PC-9 (cell line): Measurements from ENCODE around the gene SPANXN2. TPM values are rescaled to one million over a fixed set of nuclear protein-coding genes. Genes with fewer than 3 reads are reported as not detected.
A peak's percentile ranks its signal among the peaks of the same experiment; 100 is the strongest.

Experiments used
- BruUV-seq: library from RNA; stranded (reverse); fragments of 400-500 nt; replicated peaks from 2 replicates; lab custom pipeline; 2021; lab: Mats Ljungman, UMichigan
- CTCF ChIA-PET: fragments of 300-600 bp; sonication (Branson Sonifier 250); formaldehyde crosslinking; loops from one replicate; lab custom pipeline; 2022; ENCODE audit warnings: antibody characterized with exemption; lab: Charles Lee
- POLR2A ChIA-PET: fragments of 300-600 bp; sonication (Branson Sonifier 250); formaldehyde crosslinking; loops from one replicate; lab custom pipeline; 2022; ENCODE audit warnings: antibody characterized with exemption; ENCODE audit not compliant: unreplicated experiment; lab: Charles Lee
- DNase-seq, 2 experiments: peaks; one replicate each; pipeline versions ENCODE4 v3.0.0 to v3.0.0-alpha.2; 2015 to 2022; ENCODE audit warnings: mixed read lengths in 1 of 2
- H2AFZ ChIP-seq: fragments of 200-600 bp; sonication (generic); 2 replicates; pipeline ENCODE4 v1.8.1; 2017; ENCODE audit warnings: antibody characterized with exemption
- H3F3A ChIP-seq: fragments of 200-600 bp; sonication (generic); 2 replicates; pipeline ENCODE4 v1.8.1; 2017; ENCODE audit warnings: antibody characterized with exemption, mild to moderate bottlenecking, low read depth; ENCODE audit not compliant: insufficient read depth
- H3K27ac ChIP-seq: fragments of 200-600 bp; sonication (generic); 2 replicates; pipeline ENCODE4 v1.6.1; 2016; ENCODE audit warnings: mixed run types
- H3K27me3 ChIP-seq: fragments of 200-600 bp; sonication (generic); 2 replicates; pipeline ENCODE4 v1.6.1; 2016; ENCODE audit warnings: low read depth, mixed run types; ENCODE audit not compliant: insufficient read depth
- H3K36me3 ChIP-seq: fragments of 200-600 bp; sonication (generic); 2 replicates; pipeline ENCODE4 v1.6.1; 2016; ENCODE audit warnings: low read depth, mixed run types
- H3K4me1 ChIP-seq: fragments of 200-600 bp; sonication (generic); replicated peaks from 2 replicates; pipeline ENCODE4 v1.6.1; 2016; ENCODE audit warnings: mixed run types; ENCODE audit not compliant: insufficient read depth
- H3K4me2 ChIP-seq: fragments of 200-600 bp; sonication (generic); 2 replicates; pipeline ENCODE4 v1.6.1; 2017; ENCODE audit warnings: mixed run types
- H3K4me3 ChIP-seq: fragments of 200-600 bp; sonication (generic); 2 replicates; pipeline ENCODE4 v1.6.1; 2016; ENCODE audit warnings: mixed run types
- H3K79me2 ChIP-seq: fragments of 200-600 bp; sonication (generic); 2 replicates; pipeline ENCODE4 v1.6.1; 2017; ENCODE audit warnings: low read depth, mixed run types
- H3K9me2 ChIP-seq: fragments of 200-600 bp; sonication (generic); 2 replicates; pipeline ENCODE4 v1.8.1; 2017; ENCODE audit warnings: mild to moderate bottlenecking; ENCODE audit not compliant: insufficient read depth
- H3K9me3 ChIP-seq: fragments of 200-600 bp; sonication (generic); 2 replicates; pipeline ENCODE4 v1.8.1; 2016; ENCODE audit warnings: low read depth; ENCODE audit not compliant: insufficient read depth
- H4K20me1 ChIP-seq: fragments of 200-600 bp; sonication (generic); 2 replicates; pipeline ENCODE4 v1.8.1; 2017; ENCODE audit not compliant: insufficient read depth
- CTCF ChIP-seq: fragments of 200-600 bp; sonication (generic); conservative IDR thresholded peaks from 2 replicates; pipeline ENCODE4 v1.6.1; 2017; ENCODE audit warnings: mixed run types, antibody characterized with exemption, mild to moderate bottlenecking, moderate library complexity
- EZH2 ChIP-seq: fragments of 200-600 bp; sonication (generic); IDR thresholded peaks from 2 replicates; pipeline ENCODE4 v1.8.0; 2017; ENCODE audit warnings: antibody characterized with exemption, low read depth
- intact Hi-C: fragments of 100-400 bp; cut with micrococcal nuclease; formaldehyde crosslinking; loops from one replicate; pipeline ENCODE4 v1.10.0; 2022; ENCODE audit not compliant: unreplicated experiment
- total RNA-seq: library from RNA; stranded (reverse); gene quantifications from 2 replicates; pipeline ENCODE4 v1.2.3, GENCODE V29; 2021

The SPANXN2 gene
- total RNA-seq, 1 experiment from 2014 or later = not detected

- Histone ChIP-seq H3K9me3 (no peaks in the 10 kb centered on the region), H4K20me1 (no peaks in the 10 kb centered on the region), H3K4me3 (no peak overlapping the region), H3K4me2 (no peak overlapping the region), H3F3A (no peaks in the 10 kb centered on the region), H3K27ac (no peak overlapping the region), H3K36me3 (no peaks in the 10 kb centered on the region), H3K9me2 (no peaks in the 10 kb centered on the region), H3K27me3 (no peaks in the 10 kb centered on the region), H3K4me1 (no peaks in the 10 kb centered on the region), H2AFZ (no peak overlapping the region), H3K79me2 (no peaks in the 10 kb centered on the region)
- DNase-seq = no peak
- TF ChIP-seq EZH2 (no peak), CTCF (no peak)
- ChIA-PET POLR2A (no interaction called here), CTCF (no interaction called here)
- intact Hi-C loops = no loop called here
- BruUV-seq = no TSS peak
Observed at GRCh38 chrX:143683486-143683885, 37.1 kb downstream of the SPANXN2 start.

GRCh38 chrX:143674926-143675325 is 45.6 kb downstream of the SPANXN2 start:
- Histone ChIP-seq H3F3A (no peaks in the 10 kb centered on the region), H3K27me3 (no peaks in the 10 kb centered on the region), H3K4me2 (no peak overlapping the region), H3K9me2 (no peaks in the 10 kb centered on the region), H2AFZ (no peak overlapping the region), H3K4me1 (no peaks in the 10 kb centered on the region), H3K36me3 (no peaks in the 10 kb centered on the region), H3K4me3 (no peak overlapping the region), H3K27ac (no peak overlapping the region), H4K20me1 (no peaks in the 10 kb centered on the region), H3K9me3 (no peaks in the 10 kb centered on the region), H3K79me2 (no peaks in the 10 kb centered on the region)
- intact Hi-C loops = no loop called here
- no peak for TF ChIP-seq EZH2
- TF ChIP-seq CTCF = no peak
- no peak for DNase-seq
- CTCF ChIA-PET = no interaction called here
- POLR2A ChIA-PET = no interaction called here
- no TSS peak for BruUV-seq

GRCh38 chrX:143669395-143669794 is 51.2 kb downstream of the SPANXN2 start:
- no peak for DNase-seq
- intact Hi-C loops = no loop called here
- Histone ChIP-seq H3F3A (no peaks in the 10 kb centered on the region), H3K4me1 (no peaks in the 10 kb centered on the region), H3K79me2 (no peaks in the 10 kb centered on the region), H3K4me2 (no peak overlapping the region), H4K20me1 (no peaks in the 10 kb centered on the region), H3K4me3 (no peak overlapping the region), H3K9me2 (no peaks in the 10 kb centered on the region), H2AFZ (no peak overlapping the region), H3K9me3 (no peaks in the 10 kb centered on the region), H3K27me3 (no peaks in the 10 kb centered on the region), H3K36me3 (no peaks in the 10 kb centered on the region), H3K27ac (no peak overlapping the region)
- BruUV-seq = no TSS peak
- ChIA-PET CTCF (no interaction called here), POLR2A (no interaction called here)
- TF ChIP-seq EZH2 (no peak), CTCF (0 out of 2 replicates have a peak, but pooled peaks have one; percentile 41)
